ENCODE measurements around the gene CD1C. TPM values are rescaled to one million over a fixed set of nuclear protein-coding genes. Genes with fewer than 3 reads are reported as not detected.
"Not testable (repeated sequence)": the region's sequence is repeated elsewhere in the genome, so short reads cannot be mapped to it uniquely, and the experiment has no call there.

The CD1C gene
- polyA plus RNA-seq, 2 of the 4 experiments (the other 2 are of a cell fraction) = not detected

DNA sequence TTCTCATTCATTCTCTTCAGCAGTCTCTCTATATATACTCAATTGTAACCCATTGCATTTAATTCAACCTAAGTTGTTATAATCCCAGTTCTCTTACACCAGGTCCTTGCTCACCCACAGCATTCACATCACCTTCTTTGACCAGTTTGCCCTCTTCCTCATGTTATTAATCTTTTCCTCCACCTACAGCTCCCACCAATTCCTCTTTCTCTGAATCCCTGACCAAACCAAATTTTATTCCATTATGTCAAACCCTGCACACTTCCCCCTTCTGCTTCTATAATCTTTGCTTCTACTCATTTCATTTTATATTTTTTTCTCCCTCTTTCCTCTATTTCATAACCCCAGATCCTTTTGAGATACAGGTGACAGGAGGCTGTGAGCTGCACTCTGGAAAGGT is 34.1 kb upstream of the CD1C start:
- no peak for ATAC-seq
- ChIA-PET CTCF (no interaction called here), POLR2A (no interaction called here)
- no peak overlapping the region for H3K27ac ChIP-seq
- FAIRE-seq = no peak
- no peaks in the 10 kb centered on the region for H3K9me3 ChIP-seq
- TF ChIP-seq SREBF2 (IDR thresholded peaks at IDR 0.05) = no peak
- TF ChIP-seq EHF (CRISPR knock-in tag; IDR thresholded peaks at IDR 0.05) = no peak
- no peak for TF ChIP-seq HOXB13 (CRISPR knock-in tag; IDR thresholded peaks at IDR 0.05; ENCODE audit: low read depth)
- no peak for TF ChIP-seq HEYL (CRISPR knock-in tag; IDR thresholded peaks at IDR 0.05)
- TF ChIP-seq, protein P1, sequence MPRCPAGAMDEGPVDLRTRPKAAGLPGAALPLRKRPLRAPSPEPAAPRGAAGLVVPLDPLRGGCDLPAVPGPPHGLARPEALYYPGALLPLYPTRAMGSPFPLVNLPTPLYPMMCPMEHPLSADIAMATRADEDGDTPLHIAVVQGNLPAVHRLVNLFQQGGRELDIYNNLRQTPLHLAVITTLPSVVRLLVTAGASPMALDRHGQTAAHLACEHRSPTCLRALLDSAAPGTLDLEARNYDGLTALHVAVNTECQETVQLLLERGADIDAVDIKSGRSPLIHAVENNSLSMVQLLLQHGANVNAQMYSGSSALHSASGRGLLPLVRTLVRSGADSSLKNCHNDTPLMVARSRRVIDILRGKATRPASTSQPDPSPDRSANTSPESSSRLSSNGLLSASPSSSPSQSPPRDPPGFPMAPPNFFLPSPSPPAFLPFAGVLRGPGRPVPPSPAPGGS (IDR thresholded peaks at IDR 0.05) = no peak
- TF ChIP-seq ZNF302 (CRISPR knock-in tag; IDR thresholded peaks at IDR 0.05) = no peak
- TF ChIP-seq, protein P2, sequence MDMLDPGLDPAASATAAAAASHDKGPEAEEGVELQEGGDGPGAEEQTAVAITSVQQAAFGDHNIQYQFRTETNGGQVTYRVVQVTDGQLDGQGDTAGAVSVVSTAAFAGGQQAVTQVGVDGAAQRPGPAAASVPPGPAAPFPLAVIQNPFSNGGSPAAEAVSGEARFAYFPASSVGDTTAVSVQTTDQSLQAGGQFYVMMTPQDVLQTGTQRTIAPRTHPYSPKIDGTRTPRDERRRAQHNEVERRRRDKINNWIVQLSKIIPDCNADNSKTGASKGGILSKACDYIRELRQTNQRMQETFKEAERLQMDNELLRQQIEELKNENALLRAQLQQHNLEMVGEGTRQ (IDR thresholded peaks at IDR 0.05) = no peak
- no peak for TF ChIP-seq CHD4 (IDR thresholded peaks at IDR 0.05; ENCODE audit: borderline replicate concordance)
- TF ChIP-seq, protein P3, sequence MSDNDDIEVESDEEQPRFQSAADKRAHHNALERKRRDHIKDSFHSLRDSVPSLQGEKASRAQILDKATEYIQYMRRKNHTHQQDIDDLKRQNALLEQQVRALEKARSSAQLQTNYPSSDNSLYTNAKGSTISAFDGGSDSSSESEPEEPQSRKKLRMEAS (IDR thresholded peaks at IDR 0.05) = no peak
- TF ChIP-seq, protein P4, sequence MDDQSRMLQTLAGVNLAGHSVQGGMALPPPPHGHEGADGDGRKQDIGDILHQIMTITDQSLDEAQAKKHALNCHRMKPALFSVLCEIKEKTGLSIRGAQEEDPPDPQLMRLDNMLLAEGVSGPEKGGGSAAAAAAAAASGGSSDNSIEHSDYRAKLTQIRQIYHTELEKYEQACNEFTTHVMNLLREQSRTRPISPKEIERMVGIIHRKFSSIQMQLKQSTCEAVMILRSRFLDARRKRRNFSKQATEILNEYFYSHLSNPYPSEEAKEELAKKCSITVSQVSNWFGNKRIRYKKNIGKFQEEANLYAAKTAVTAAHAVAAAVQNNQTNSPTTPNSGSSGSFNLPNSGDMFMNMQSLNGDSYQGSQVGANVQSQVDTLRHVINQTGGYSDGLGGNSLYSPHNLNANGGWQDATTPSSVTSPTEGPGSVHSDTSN (IDR thresholded peaks at IDR 0.05) = no peak
- H3K4me2 ChIP-seq = no peak overlapping the region
- no peak for DNase-seq (ENCODE audit: low read depth in 1 of 2, low spot score in 1 of 2)
- no peak overlapping the region for H3K4me3 ChIP-seq
- H3K4me1 ChIP-seq = no peaks in the 10 kb centered on the region

DNA sequence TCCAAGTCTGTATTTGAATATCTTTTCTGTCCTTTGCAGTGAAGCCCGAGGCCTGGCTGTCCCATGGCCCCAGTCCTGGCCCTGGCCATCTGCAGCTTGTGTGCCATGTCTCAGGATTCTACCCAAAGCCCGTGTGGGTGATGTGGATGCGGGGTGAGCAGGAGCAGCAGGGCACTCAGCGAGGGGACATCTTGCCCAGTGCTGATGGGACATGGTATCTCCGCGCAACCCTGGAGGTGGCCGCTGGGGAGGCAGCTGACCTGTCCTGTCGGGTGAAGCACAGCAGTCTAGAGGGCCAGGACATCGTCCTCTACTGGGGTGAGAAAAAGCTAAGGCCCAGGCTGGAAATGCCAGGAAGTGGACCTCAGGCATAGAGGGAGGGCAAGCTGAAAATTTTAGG is 33.0 kb upstream of the CD1C start:
- H3K4me2 ChIP-seq; FAIRE-seq; H3K27ac ChIP-seq; POLR2A ChIA-PET; H3K4me1 ChIP-seq; DNase-seq (ENCODE audit: low read depth in 1 of 2, low spot score in 1 of 2); H3K9me3 ChIP-seq; H3K4me3 ChIP-seq: not testable (repeated sequence)
- 3% methylated on average over 5 of the region's 9 CpGs for WGBS (ENCODE audit: missing lambda C conversion rate)
- peak in 1 of 2 experiments; percentile 33; a peak in 1 of 6 replicates for ATAC-seq
- CTCF ChIA-PET = interaction anchor here (0.7 to 1.0 kb wide), 2 partner anchors 8 to 356 kb away, joined by 3 read pairs; no protein-coding TSS in a partner anchor

DNA sequence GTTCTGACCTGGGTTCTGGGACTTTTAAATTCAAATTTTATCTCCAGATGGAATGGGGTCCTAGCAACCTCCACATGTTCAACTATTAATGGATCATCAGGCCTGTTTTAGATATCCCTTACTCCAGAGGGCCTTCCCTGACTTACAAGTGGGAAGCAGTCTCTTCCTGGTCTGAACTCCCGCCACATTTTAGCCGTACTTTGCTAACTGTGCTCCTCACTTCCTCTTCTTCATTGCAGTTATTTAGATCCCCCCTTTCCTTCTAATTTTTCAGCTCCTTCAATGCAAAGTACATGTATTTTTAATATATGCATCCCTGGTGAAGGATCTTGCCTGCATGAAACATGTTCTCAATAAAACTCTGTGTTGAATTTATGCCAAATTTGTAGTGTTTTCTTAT is 31.8 kb upstream of the CD1C start:
- DNase-seq (ENCODE audit: low read depth in 1 of 2, low spot score in 1 of 2) = no peak
- ChIA-PET POLR2A (no interaction called here), CTCF (interaction anchor here (1.0 kb wide), 1 partner anchor 9 kb away, joined by 3 read pairs; no protein-coding TSS in a partner anchor)
- Histone ChIP-seq H3K27ac (no peak overlapping the region), H3K4me1 (no peaks in the 10 kb centered on the region), H3K9me3 (no peaks in the 10 kb centered on the region), H3K4me2 (no peak overlapping the region), H3K4me3 (no peak overlapping the region)
- no peak for FAIRE-seq
- ATAC-seq = no peak
- TF ChIP-seq EHMT2 (IDR thresholded peaks at IDR 0.05; ENCODE audit: low read depth) = no peak
- 4% methylated on average over 2 of the region's 2 CpGs for WGBS (ENCODE audit: missing lambda C conversion rate)

DNA sequence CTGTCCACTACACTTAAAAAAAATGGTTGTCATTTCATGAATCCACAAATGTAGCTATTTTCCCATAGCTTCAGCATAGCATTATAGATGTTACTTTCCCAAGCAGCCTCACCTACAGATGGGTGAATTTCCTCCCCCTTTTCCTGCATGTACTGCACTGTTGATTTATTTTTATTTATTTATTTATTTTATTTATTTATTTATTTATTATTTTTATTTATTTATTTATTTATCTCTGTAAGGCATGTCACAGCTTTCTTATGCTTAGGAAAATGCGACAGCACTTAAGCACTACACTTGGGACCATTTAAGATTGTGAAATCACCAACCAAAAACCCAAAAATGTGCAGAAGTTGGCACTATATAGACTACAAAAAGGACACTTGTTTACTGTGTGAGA is 30.6 kb upstream of the CD1C start:
- ChIA-PET POLR2A (no interaction called here), CTCF (no interaction called here)

More for the DNA sequence above, 30.6 kb upstream of the CD1C start:
- 0% methylated on average over 1 of the region's 1 CpG for WGBS (ENCODE audit: missing lambda C conversion rate)
- DNase-seq (ENCODE audit: low read depth in 1 of 2, low spot score in 1 of 2) (no peak), FAIRE-seq (no peak), ATAC-seq (no peak)
- no peak overlapping the region for H3K4me2 ChIP-seq
- H3K4me1 ChIP-seq = no peaks in the 10 kb centered on the region
- H3K9me3 ChIP-seq = no peaks in the 10 kb centered on the region
- no peak overlapping the region for H3K4me3 ChIP-seq
- TF ChIP-seq, protein P4 (IDR thresholded peaks at IDR 0.05) = no peak
- TF ChIP-seq GATA3 (IDR thresholded peaks at IDR 0.05; ENCODE audit: borderline replicate concordance) = no peak
- no peak for TF ChIP-seq CBX8 (IDR thresholded peaks at IDR 0.05)
- TF ChIP-seq ZC3H11A (IDR thresholded peaks at IDR 0.05) = peak; percentile 42
- no peak overlapping the region for H3K27ac ChIP-seq

Measured in A549 (cell line).